Measurements from ENCODE around the gene C12orf42. TPM values are rescaled to one million over a fixed set of nuclear protein-coding genes. Genes with fewer than 3 reads are reported as not detected.

C12orf42 gene
- total RNA-seq, 4 donors from 2014 or later, result 0.21 TPM; not detected in 3

GRCh38 chr12:103505371-103506236, 9.8 kb upstream of the C12orf42 start:
- H3K9me3 ChIP-seq, result no peaks in the 10 kb centered on the region
- DNase-seq, result no peak
- no peaks in the 10 kb centered on the region for H3K4me1 ChIP-seq
- no peak overlapping the region for H3K4me3 ChIP-seq
- H3K27me3 ChIP-seq, result no peaks in the 10 kb centered on the region
- H3K36me3 ChIP-seq, result no peaks in the 10 kb centered on the region
- TF ChIP-seq CTCF (IDR thresholded peaks at IDR 0.05) (no peak), POLR2A (IDR thresholded peaks at IDR 0.05) (no peak)
- H3K27ac ChIP-seq, result no peak overlapping the region
- intact Hi-C loops (cut with DNase I; ENCODE audit: low total_unique reads), result no loop called here

GRCh38 chr12:103504606-103505005, 8.8 kb upstream of the C12orf42 start:
- H3K27me3 ChIP-seq, result no peaks in the 10 kb centered on the region
- H3K4me3 ChIP-seq, result no peak overlapping the region
- no peaks in the 10 kb centered on the region for H3K4me1 ChIP-seq
- no peaks in the 10 kb centered on the region for H3K9me3 ChIP-seq
- H3K36me3 ChIP-seq, result no peaks in the 10 kb centered on the region
- TF ChIP-seq CTCF (IDR thresholded peaks at IDR 0.05), result no peak
- intact Hi-C loops (cut with DNase I; ENCODE audit: low total_unique reads), result no loop called here
- no peak for DNase-seq
- no peak overlapping the region for H3K27ac ChIP-seq

GRCh38 chr12:103503546-103504480, 8.0 kb upstream of the C12orf42 start:
- intact Hi-C loops (cut with DNase I; ENCODE audit: low total_unique reads), result no loop called here
- H3K36me3 ChIP-seq, result no peaks in the 10 kb centered on the region
- DNase-seq, result no peak
- H3K27me3 ChIP-seq, result no peaks in the 10 kb centered on the region
- no peak overlapping the region for H3K4me3 ChIP-seq
- H3K9me3 ChIP-seq, result no peaks in the 10 kb centered on the region
- H3K4me1 ChIP-seq, result no peaks in the 10 kb centered on the region
- no peak for TF ChIP-seq CTCF (IDR thresholded peaks at IDR 0.05)
- TF ChIP-seq POLR2A (IDR thresholded peaks at IDR 0.05), result no peak
- H3K27ac ChIP-seq, result no peak overlapping the region

GRCh38 chr12:103501447-103501846, 5.7 kb upstream of the C12orf42 start:
- no peaks in the 10 kb centered on the region for H3K36me3 ChIP-seq
- intact Hi-C loops (cut with DNase I; ENCODE audit: low total_unique reads), result no loop called here
- H3K9me3 ChIP-seq, result no peaks in the 10 kb centered on the region
- H3K27me3 ChIP-seq, result no peaks in the 10 kb centered on the region
- H3K4me1 ChIP-seq, result no peaks in the 10 kb centered on the region
- H3K27ac ChIP-seq, result no peak overlapping the region
- no peak for DNase-seq
- TF ChIP-seq POLR2A (IDR thresholded peaks at IDR 0.05) (no peak), CTCF (IDR thresholded peaks at IDR 0.05) (no peak)
- no peak overlapping the region for H3K4me3 ChIP-seq

GRCh38 chr12:103499571-103499970, 3.8 kb upstream of the C12orf42 start:
- Histone ChIP-seq H3K4me3 (no peak overlapping the region), H3K9me3 (no peaks in the 10 kb centered on the region), H3K27me3 (peaks cover 9% of the 10 kb centered on the region in 2 donors), H3K27ac (no peak overlapping the region), H3K36me3 (no peaks in the 10 kb centered on the region), H3K4me1 (no peaks in the 10 kb centered on the region)
- intact Hi-C loops (cut with DNase I; ENCODE audit: low total_unique reads), result no loop called here
- no peak for TF ChIP-seq POLR2A (IDR thresholded peaks at IDR 0.05)
- no peak for TF ChIP-seq CTCF (IDR thresholded peaks at IDR 0.05)
- DNase-seq, result no peak

Data from uterus (tissue), 4 donors.